DOHH2 (cell line): ENCODE results near the gene MGMT.

Experiments
- H3F3A ChIP-seq: fragments of 200-600 bp; sonication (generic), shearing (Covaris generic); 2 replicates; pipeline ENCODE4 v1.6.0; 2016; ENCODE audit warnings: antibody characterized with exemption, mild to moderate bottlenecking; ENCODE audit not compliant: control insufficient read depth, insufficient read depth
- H3K27ac ChIP-seq: fragments of 200-600 bp; sonication (generic); 2 replicates; pipeline ENCODE4 v1.5.1; 2014; ENCODE audit warnings: low read depth, mild to moderate bottlenecking, low read length, moderate library complexity
- H3K27me3 ChIP-seq: fragments of 200-600 bp; sonication (generic); 2 replicates; pipeline ENCODE4 v1.6.1; 2014; ENCODE audit warnings: mild to moderate bottlenecking, low read length, mixed read lengths; ENCODE audit not compliant: control insufficient read depth
- H3K36me3 ChIP-seq: fragments of 200-600 bp; sonication (generic); 2 replicates; pipeline ENCODE4 v1.6.1; 2014; ENCODE audit warnings: mild to moderate bottlenecking, low read length, moderate library complexity, mixed read lengths; ENCODE audit not compliant: control insufficient read depth
- H3K4me1 ChIP-seq: fragments of 200-600 bp; sonication (generic); 2 replicates; pipeline ENCODE4 v1.6.1; 2014; ENCODE audit warnings: mild to moderate bottlenecking, low read length, mixed read lengths; ENCODE audit not compliant: control insufficient read depth
- H3K4me2 ChIP-seq: fragments of 200-600 bp; sonication (generic); 2 replicates; pipeline ENCODE4 v1.6.0; 2014; ENCODE audit warnings: mild to moderate bottlenecking, low read length, moderate library complexity
- H3K4me3 ChIP-seq: fragments of 200-600 bp; sonication (generic); 2 replicates; pipeline ENCODE4 v1.5.1; 2014; ENCODE audit warnings: mild to moderate bottlenecking, low read length, mixed read lengths
- H3K79me2 ChIP-seq: fragments of 200-600 bp; sonication (generic); 2 replicates; pipeline ENCODE4 v1.6.1; 2014; ENCODE audit warnings: mild to moderate bottlenecking, low read length, mixed read lengths; ENCODE audit not compliant: control insufficient read depth
- H3K9me2 ChIP-seq: fragments of 200-600 bp; sonication (generic); replicated peaks from 2 replicates; pipeline ENCODE4 v1.6.1; 2014; ENCODE audit warnings: mild to moderate bottlenecking, low read length, mixed read lengths; ENCODE audit not compliant: control insufficient read depth
- H3K9me3 ChIP-seq: fragments of 200-600 bp; sonication (generic); 2 replicates; pipeline ENCODE4 v1.6.1; 2014; ENCODE audit warnings: antibody characterized with exemption, low read length, mixed read lengths; ENCODE audit not compliant: control insufficient read depth, insufficient read depth
- H4K20me1 ChIP-seq: fragments of 200-600 bp; sonication (generic); 2 replicates; pipeline ENCODE4 v1.6.0; 2014; ENCODE audit warnings: low read depth, mild to moderate bottlenecking, antibody characterized with exemption, low read length, moderate library complexity; ENCODE audit not compliant: control insufficient read depth, insufficient read depth
- EZH2phosphoT487 ChIP-seq: fragments of 200-600 bp; sonication (generic); IDR thresholded peaks from 2 replicates; pipeline ENCODE4 v1.6.1; 2017; ENCODE audit warnings: borderline replicate concordance, mild to moderate bottlenecking, antibody characterized with exemption, low read length, moderate library complexity, mixed read lengths
- TF ChIP-seq, protein P1 (sequence below): fragments of 200-600 bp; sonication (generic); IDR thresholded peaks from one replicate; pipeline ENCODE4 v1.5.1; 2014; ENCODE audit warnings: antibody characterized with exemption, mild to moderate bottlenecking, low read depth, low read length; ENCODE audit not compliant: poor library complexity, severe bottlenecking

The MGMT gene

DNA sequence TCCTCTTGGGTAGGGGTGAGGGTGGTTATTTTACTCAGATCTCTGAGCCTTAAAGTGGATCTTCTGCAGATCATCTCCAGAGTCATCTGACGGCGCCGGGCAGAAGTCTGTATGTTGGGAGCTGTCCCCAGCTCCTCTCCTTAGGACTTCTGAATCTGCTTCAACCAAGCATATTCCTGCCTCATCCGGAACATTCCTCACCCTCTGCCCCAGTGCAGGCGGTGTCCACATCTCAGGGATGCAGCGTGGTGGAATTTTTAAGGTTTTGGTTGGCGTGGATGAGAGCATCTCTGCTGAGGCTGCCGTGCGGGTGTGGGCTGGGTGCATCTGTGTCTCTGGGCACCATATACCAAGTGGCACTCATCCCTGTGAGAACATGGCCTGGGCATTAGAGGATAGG lies 148.3 kb downstream of the MGMT start:
- Histone ChIP-seq H3K36me3 (no peaks in the 10 kb centered on the region), H3F3A (no peaks in the 10 kb centered on the region), H3K27ac (no peak overlapping the region), H3K4me3 (no peak overlapping the region), H3K27me3 (no peaks in the 10 kb centered on the region), H3K79me2 (no peaks in the 10 kb centered on the region), H3K4me1 (no peaks in the 10 kb centered on the region), H4K20me1 (no peaks in the 10 kb centered on the region), H3K9me3 (no peaks in the 10 kb centered on the region), H3K4me2 (no peak overlapping the region), H3K9me2 (no peaks in the 10 kb centered on the region)
- TF ChIP-seq, protein P1, sequence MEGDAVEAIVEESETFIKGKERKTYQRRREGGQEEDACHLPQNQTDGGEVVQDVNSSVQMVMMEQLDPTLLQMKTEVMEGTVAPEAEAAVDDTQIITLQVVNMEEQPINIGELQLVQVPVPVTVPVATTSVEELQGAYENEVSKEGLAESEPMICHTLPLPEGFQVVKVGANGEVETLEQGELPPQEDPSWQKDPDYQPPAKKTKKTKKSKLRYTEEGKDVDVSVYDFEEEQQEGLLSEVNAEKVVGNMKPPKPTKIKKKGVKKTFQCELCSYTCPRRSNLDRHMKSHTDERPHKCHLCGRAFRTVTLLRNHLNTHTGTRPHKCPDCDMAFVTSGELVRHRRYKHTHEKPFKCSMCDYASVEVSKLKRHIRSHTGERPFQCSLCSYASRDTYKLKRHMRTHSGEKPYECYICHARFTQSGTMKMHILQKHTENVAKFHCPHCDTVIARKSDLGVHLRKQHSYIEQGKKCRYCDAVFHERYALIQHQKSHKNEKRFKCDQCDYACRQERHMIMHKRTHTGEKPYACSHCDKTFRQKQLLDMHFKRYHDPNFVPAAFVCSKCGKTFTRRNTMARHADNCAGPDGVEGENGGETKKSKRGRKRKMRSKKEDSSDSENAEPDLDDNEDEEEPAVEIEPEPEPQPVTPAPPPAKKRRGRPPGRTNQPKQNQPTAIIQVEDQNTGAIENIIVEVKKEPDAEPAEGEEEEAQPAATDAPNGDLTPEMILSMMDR, result no peak
- no peak for TF ChIP-seq EZH2phosphoT487

DNA sequence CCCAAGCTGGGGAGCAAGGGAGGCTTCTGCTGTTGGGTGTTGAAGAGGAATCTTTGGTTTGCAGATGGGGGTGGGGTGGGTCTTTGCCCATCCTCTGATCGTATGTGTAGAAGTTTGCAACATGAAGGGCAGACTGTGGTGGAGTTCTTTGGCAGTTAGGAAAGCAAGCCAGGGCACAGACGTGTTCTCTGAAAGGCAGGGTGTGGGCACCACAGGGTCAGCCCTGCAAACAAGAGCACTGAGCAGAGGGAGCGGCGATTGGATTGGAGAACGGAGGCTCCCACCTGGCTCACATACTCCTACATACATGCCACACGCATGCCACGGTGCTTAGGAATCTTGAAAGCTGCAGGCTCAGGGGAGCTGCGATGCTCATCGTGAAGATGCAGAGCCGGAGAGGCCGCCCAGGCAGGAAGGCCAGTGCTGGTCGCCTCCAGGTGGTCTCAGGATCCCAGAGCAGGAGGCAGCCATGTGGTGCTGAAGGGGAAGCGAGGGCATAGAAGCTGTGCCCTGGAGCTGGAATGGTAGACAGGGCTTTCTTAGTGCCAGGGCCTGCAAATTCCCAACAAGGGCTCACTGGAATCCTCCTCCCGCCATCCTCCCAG lies 149.0 kb downstream of the MGMT start:
- Histone ChIP-seq H3K9me3 (no peaks in the 10 kb centered on the region), H3F3A (no peaks in the 10 kb centered on the region), H3K4me2 (no peak overlapping the region), H3K79me2 (no peaks in the 10 kb centered on the region), H3K9me2 (no peaks in the 10 kb centered on the region), H3K27me3 (no peaks in the 10 kb centered on the region), H4K20me1 (no peaks in the 10 kb centered on the region), H3K4me3 (no peak overlapping the region), H3K4me1 (no peaks in the 10 kb centered on the region), H3K36me3 (no peaks in the 10 kb centered on the region), H3K27ac (no peak overlapping the region)
- TF ChIP-seq, protein P1, result no peak
- no peak for TF ChIP-seq EZH2phosphoT487

DNA sequence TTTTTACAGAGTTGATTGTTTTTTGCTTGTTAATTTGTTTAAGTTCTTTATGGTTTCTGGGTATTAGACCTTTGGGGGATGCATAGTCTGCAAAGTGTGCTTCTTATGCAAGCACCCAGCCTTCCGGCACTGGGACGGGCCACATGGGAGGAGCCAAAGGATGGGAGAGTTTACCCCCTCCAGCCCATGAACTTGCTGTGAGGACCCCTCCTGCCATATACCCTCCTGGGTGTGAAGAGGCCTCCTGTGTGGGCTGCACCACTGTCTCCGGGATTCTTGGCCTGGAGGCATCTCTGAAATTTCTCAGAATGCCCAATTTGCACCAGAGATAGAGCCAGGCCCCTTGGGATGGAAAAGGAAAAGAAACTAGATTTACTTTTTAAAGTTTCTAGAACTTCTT lies 150.7 kb downstream of the MGMT start:
- Histone ChIP-seq H3K79me2 (no peaks in the 10 kb centered on the region), H3K27ac (no peak overlapping the region), H3K9me3 (no peaks in the 10 kb centered on the region), H3K4me1 (no peaks in the 10 kb centered on the region), H3K27me3 (no peaks in the 10 kb centered on the region), H3K4me2 (no peak overlapping the region), H4K20me1 (no peaks in the 10 kb centered on the region), H3K36me3 (no peaks in the 10 kb centered on the region), H3K9me2 (no peaks in the 10 kb centered on the region), H3K4me3 (no peak overlapping the region), H3F3A (no peaks in the 10 kb centered on the region)
- no peak for TF ChIP-seq EZH2phosphoT487

DNA sequence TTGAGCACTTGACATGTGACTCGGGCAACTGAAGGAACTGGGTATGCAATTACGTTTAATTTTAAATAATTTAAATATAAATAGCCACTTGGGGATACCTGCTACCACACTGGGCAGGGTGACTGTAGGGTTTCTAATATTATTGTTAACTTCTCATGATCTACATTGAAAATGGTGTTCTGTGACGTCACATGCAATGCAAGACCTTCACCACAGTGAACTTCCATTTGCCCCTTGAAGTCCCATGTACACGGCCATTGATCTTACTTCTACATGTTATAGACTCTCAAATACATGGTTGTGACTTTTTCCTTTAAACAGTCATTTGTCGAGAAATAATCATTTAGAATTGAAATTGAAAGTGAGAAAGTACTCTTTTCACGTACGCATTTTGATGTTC lies 154.0 kb downstream of the MGMT start:
- Histone ChIP-seq H4K20me1 (no peaks in the 10 kb centered on the region), H3K27ac (no peak overlapping the region), H3K4me3 (no peak overlapping the region), H3K9me3 (no peaks in the 10 kb centered on the region), H3K4me2 (no peak overlapping the region), H3K9me2 (no peaks in the 10 kb centered on the region), H3K4me1 (no peaks in the 10 kb centered on the region), H3K27me3 (no peaks in the 10 kb centered on the region), H3F3A (no peaks in the 10 kb centered on the region), H3K36me3 (no peaks in the 10 kb centered on the region), H3K79me2 (no peaks in the 10 kb centered on the region)
- TF ChIP-seq EZH2phosphoT487, result no peak
- TF ChIP-seq, protein P1, result no peak
